ENCODE measurements around the gene PCLO. TPM values are rescaled to one million over a fixed set of nuclear protein-coding genes. Genes with fewer than 3 reads are reported as not detected.
"Not testable (repeated sequence)": the region's sequence is repeated elsewhere in the genome, so short reads cannot be mapped to it uniquely, and the experiment has no call there.

The PCLO gene
- total and polyA plus RNA-seq, 9 of the 15 experiments (the other 6 are each of a cell fraction or from before 2014, with no cell fraction given) = under 0.01 to 0.01 TPM; not detected in 7

DNA sequence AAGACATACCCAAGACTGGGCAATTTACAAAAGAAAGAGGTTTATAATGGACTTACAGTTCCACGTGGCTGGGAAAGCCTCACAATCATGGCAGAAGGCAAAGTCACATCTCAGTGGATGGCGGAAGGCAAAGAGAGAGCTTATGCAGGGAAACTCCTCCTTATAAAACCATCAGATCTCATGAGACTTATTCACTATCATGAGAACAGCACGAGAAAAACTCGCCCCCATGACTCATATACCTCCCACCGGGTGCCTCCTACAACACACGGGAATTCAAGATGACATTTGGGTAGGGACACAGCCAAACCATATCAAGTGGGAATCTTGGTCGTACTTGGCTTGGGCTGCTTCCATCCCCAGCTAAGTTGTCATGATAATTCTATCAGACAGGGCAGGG is 268.3 kb downstream of the PCLO start:
- intact Hi-C loops (cut with micrococcal nuclease); H3K9me3 ChIP-seq (replicated peaks; ENCODE audit: control insufficient read depth, insufficient read depth, low read depth, low read length); BruUV-seq (replicated peaks); H3K9me1 ChIP-seq (ENCODE audit: control insufficient read depth, insufficient read depth, low read length); FAIRE-seq; H2AFZ ChIP-seq (ENCODE audit: low read depth, low read length); H3K4me1 ChIP-seq (replicated peaks in 1 of 2; ENCODE audit: control insufficient read depth in 2 of 2, insufficient read depth in 2 of 2, low read length in 2 of 2); DNase-seq (ENCODE audit: extremely low read depth in 1 of 4, low spot score in 3 of 4); CTCF ChIA-PET (ENCODE audit: low intra/inter-chr PET ratio); H3K4me3 ChIP-seq; H3K27ac ChIP-seq (ENCODE audit: extremely low read depth, low read depth, low read length); H3K79me2 ChIP-seq (ENCODE audit: control insufficient read depth, insufficient read depth, low read length); H4K20me1 ChIP-seq (replicated peaks; ENCODE audit: control insufficient read depth, insufficient read depth, low read length); H3K4me2 ChIP-seq (ENCODE audit: insufficient read depth, low read length); H3K27me3 ChIP-seq (ENCODE audit: control insufficient read depth in 2 of 2, insufficient read depth in 2 of 2, low read length in 2 of 2); ATAC-seq; POLR2A ChIA-PET; H3K9ac ChIP-seq (ENCODE audit: insufficient read depth in 1 of 2, low read depth in 2 of 2, low read length in 2 of 2); H3K36me3 ChIP-seq (ENCODE audit: control insufficient read depth, insufficient read depth, low read length); in situ Hi-C loops (cut with MboI): not testable (repeated sequence)
- under 1% methylated on average over 7 of the region's 7 CpGs for whole genome bisulfite sequencing (ENCODE audit: insufficient coverage, low coverage, missing lambda C conversion rate)

DNA sequence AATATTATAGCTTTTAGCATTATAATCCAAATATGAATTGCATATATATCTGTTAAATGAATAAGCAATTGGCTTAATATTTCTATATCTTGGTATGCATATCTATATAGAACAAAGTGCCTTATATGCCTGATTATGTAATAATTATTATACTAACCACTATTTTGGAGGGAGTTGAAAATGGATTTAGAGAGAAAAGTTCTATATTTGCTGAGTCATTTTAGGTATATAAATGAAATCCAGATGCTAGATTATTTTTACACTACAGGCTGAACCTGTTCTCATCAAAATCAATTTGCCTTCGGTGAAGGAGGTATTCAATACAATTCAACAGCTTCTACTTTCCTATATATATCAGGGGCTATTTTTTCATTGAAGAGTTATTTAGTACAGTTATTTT is 276.4 kb downstream of the PCLO start:
- H3K4me3 ChIP-seq = no peak overlapping the region
- WGBS (ENCODE audit: insufficient coverage, low coverage, missing lambda C conversion rate) = 0% methylated on average over 1 of the region's 1 CpG
- no peaks in the 10 kb centered on the region for H3K79me2 ChIP-seq (ENCODE audit: control insufficient read depth, insufficient read depth, low read length)
- intact Hi-C loops (cut with micrococcal nuclease) (no loop called here), in situ Hi-C loops (cut with MboI) (no loop called here)
- no peaks in the 10 kb centered on the region for H3K9me3 ChIP-seq (replicated peaks; ENCODE audit: control insufficient read depth, insufficient read depth, low read depth, low read length)
- POLR2A ChIA-PET = no interaction called here
- no peaks in the 10 kb centered on the region for H4K20me1 ChIP-seq (replicated peaks; ENCODE audit: control insufficient read depth, insufficient read depth, low read length)
- no peak for ATAC-seq
- no peak overlapping the region for H3K27ac ChIP-seq (ENCODE audit: extremely low read depth, low read depth, low read length)
- no peaks in the 10 kb centered on the region for H3K36me3 ChIP-seq (ENCODE audit: control insufficient read depth, insufficient read depth, low read length)
- H3K9ac ChIP-seq (ENCODE audit: insufficient read depth in 1 of 2, low read depth in 2 of 2, low read length in 2 of 2) = no peak overlapping the region
- DNase-seq (ENCODE audit: extremely low read depth in 1 of 4, low spot score in 3 of 4) = no peak
- H3K4me1 ChIP-seq (replicated peaks in 1 of 2; ENCODE audit: control insufficient read depth in 2 of 2, insufficient read depth in 2 of 2, low read length in 2 of 2) = no peaks in the 10 kb centered on the region
- H2AFZ ChIP-seq (ENCODE audit: low read depth, low read length) = no peak overlapping the region
- CTCF ChIA-PET (ENCODE audit: low intra/inter-chr PET ratio) = no interaction called here
- H3K9me1 ChIP-seq (ENCODE audit: control insufficient read depth, insufficient read depth, low read length) = no peaks in the 10 kb centered on the region
- no peak overlapping the region for H3K4me2 ChIP-seq (ENCODE audit: insufficient read depth, low read length)
- BruUV-seq (replicated peaks) = no TSS peak
- FAIRE-seq = no peak
- H3K27me3 ChIP-seq (ENCODE audit: control insufficient read depth in 2 of 2, insufficient read depth in 2 of 2, low read length in 2 of 2) = no peaks in the 10 kb centered on the region
- TF ChIP-seq NFE2L1 (tag; IDR thresholded peaks at IDR 0.05; ENCODE audit: borderline replicate concordance, low read depth) (peak; percentile 43; the same call in 1 of the 2 replicates), ARHGAP35 (IDR thresholded peaks at IDR 0.05; ENCODE audit: partially characterized antibody) (no peak), ARID1B (IDR thresholded peaks at IDR 0.05) (no peak), ZFPM2 (CRISPR knock-in tag; IDR thresholded peaks at IDR 0.05) (no peak), SMAD1 (IDR thresholded peaks at IDR 0.05; ENCODE audit: low read depth, low read length, partially characterized antibody) (no peak), XRCC4 (IDR thresholded peaks at IDR 0.05; ENCODE audit: extremely low read depth, insufficient read depth, insufficient read length) (no peak)
- TF ChIP-seq, protein P1, sequence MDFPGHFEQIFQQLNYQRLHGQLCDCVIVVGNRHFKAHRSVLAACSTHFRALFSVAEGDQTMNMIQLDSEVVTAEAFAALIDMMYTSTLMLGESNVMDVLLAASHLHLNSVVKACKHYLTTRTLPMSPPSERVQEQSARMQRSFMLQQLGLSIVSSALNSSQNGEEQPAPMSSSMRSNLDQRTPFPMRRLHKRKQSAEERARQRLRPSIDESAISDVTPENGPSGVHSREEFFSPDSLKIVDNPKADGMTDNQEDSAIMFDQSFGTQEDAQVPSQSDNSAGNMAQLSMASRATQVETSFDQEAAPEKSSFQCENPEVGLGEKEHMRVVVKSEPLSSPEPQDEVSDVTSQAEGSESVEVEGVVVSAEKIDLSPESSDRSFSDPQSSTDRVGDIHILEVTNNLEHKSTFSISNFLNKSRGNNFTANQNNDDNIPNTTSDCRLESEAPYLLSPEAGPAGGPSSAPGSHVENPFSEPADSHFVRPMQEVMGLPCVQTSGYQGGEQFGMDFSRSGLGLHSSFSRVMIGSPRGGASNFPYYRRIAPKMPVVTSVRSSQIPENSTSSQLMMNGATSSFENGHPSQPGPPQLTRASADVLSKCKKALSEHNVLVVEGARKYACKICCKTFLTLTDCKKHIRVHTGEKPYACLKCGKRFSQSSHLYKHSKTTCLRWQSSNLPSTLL (IDR thresholded peaks at IDR 0.05) = no peak
- TF ChIP-seq, protein P2, sequence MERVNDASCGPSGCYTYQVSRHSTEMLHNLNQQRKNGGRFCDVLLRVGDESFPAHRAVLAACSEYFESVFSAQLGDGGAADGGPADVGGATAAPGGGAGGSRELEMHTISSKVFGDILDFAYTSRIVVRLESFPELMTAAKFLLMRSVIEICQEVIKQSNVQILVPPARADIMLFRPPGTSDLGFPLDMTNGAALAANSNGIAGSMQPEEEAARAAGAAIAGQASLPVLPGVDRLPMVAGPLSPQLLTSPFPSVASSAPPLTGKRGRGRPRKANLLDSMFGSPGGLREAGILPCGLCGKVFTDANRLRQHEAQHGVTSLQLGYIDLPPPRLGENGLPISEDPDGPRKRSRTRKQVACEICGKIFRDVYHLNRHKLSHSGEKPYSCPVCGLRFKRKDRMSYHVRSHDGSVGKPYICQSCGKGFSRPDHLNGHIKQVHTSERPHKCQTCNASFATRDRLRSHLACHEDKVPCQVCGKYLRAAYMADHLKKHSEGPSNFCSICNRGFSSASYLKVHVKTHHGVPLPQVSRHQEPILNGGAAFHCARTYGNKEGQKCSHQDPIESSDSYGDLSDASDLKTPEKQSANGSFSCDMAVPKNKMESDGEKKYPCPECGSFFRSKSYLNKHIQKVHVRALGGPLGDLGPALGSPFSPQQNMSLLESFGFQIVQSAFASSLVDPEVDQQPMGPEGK (CRISPR knock-in tag; IDR thresholded peaks at IDR 0.05; ENCODE audit: borderline replicate concordance) = no peak
- TF ChIP-seq, protein P3, sequence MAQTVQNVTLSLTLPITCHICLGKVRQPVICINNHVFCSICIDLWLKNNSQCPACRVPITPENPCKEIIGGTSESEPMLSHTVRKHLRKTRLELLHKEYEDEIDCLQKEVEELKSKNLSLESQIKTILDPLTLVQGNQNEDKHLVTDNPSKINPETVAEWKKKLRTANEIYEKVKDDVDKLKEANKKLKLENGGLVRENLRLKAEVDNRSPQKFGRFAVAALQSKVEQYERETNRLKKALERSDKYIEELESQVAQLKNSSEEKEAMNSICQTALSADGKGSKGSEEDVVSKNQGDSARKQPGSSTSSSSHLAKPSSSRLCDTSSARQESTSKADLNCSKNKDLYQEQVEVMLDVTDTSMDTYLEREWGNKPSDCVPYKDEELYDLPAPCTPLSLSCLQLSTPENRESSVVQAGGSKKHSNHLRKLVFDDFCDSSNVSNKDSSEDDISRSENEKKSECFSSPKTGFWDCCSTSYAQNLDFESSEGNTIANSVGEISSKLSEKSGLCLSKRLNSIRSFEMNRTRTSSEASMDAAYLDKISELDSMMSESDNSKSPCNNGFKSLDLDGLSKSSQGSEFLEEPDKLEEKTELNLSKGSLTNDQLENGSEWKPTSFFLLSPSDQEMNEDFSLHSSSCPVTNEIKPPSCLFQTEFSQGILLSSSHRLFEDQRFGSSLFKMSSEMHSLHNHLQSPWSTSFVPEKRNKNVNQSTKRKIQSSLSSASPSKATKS (CRISPR knock-in tag; IDR thresholded peaks at IDR 0.05) = no peak
